ENCODE results near the gene RNASE9.

Gene RNASE9

GRCh38 chr14:20557212-20557542 lies 3.7 kb downstream of the RNASE9 start:
- TF ChIP-seq, protein P1, sequence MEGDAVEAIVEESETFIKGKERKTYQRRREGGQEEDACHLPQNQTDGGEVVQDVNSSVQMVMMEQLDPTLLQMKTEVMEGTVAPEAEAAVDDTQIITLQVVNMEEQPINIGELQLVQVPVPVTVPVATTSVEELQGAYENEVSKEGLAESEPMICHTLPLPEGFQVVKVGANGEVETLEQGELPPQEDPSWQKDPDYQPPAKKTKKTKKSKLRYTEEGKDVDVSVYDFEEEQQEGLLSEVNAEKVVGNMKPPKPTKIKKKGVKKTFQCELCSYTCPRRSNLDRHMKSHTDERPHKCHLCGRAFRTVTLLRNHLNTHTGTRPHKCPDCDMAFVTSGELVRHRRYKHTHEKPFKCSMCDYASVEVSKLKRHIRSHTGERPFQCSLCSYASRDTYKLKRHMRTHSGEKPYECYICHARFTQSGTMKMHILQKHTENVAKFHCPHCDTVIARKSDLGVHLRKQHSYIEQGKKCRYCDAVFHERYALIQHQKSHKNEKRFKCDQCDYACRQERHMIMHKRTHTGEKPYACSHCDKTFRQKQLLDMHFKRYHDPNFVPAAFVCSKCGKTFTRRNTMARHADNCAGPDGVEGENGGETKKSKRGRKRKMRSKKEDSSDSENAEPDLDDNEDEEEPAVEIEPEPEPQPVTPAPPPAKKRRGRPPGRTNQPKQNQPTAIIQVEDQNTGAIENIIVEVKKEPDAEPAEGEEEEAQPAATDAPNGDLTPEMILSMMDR (IDR thresholded peaks at IDR 0.05; ENCODE audit: poor library complexity, severe bottlenecking) = no peak
- Histone ChIP-seq H3K9me3 (ENCODE audit: severe bottlenecking) (no peaks in the 10 kb centered on the region), H3K27me3 (ENCODE audit: insufficient read depth, poor library complexity, severe bottlenecking) (no peaks in the 10 kb centered on the region), H3K4me3 (ENCODE audit: severe bottlenecking) (no peak overlapping the region), H3K27ac (ENCODE audit: poor library complexity, severe bottlenecking) (no peak overlapping the region), H3K4me1 (ENCODE audit: insufficient read depth, poor library complexity, severe bottlenecking) (no peaks in the 10 kb centered on the region), H3K36me3 (ENCODE audit: low read depth) (no peaks in the 10 kb centered on the region)
- DNase-seq (ENCODE audit: low spot score) (no peak), ATAC-seq (ENCODE audit: low read depth) (no peak)

DNA sequence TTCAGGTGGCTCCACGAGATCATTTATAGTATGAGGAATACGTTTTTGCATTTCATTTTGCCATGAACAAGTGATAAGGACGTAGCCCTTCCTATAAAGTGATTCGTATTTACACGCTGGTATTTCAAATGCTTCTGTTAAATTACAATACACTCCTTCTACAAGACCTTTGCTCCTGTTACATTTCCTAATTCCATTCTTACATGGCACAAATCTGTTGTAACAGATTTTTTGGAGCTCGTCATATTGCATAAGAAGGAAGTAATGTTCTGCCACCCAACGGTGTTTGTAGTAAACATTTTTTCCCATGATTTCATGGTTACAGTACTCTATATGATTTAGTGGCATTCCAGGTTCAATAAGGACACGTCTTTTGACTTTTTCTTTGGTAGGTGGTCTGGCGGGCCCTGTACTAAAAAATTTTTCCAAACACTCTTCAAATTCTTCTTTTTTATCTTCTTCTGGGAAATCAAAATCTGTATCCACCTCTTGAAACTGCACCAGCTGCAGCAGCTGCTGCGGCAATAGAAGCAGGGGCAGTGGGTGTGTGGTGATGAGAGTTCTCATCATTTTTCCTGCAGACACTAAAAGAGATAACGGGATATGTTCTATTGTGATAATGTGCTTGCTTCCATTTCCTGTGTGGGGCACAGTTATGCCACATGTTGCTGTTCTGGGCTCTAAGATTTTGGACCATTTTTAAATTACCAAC lies 4.2 kb downstream of the RNASE9 start:
- no peak overlapping the region for H3K27ac ChIP-seq (ENCODE audit: poor library complexity, severe bottlenecking)
- ATAC-seq (ENCODE audit: low read depth) = no peak
- no peak for DNase-seq (ENCODE audit: low spot score)
- no peaks in the 10 kb centered on the region for H3K4me1 ChIP-seq (ENCODE audit: insufficient read depth, poor library complexity, severe bottlenecking)
- TF ChIP-seq, protein P1 (IDR thresholded peaks at IDR 0.05; ENCODE audit: poor library complexity, severe bottlenecking) = no peak
- no peak overlapping the region for H3K4me3 ChIP-seq (ENCODE audit: severe bottlenecking)
- H3K36me3 ChIP-seq (ENCODE audit: low read depth) = no peaks in the 10 kb centered on the region
- H3K9me3 ChIP-seq (ENCODE audit: severe bottlenecking) = no peaks in the 10 kb centered on the region
- H3K27me3 ChIP-seq (ENCODE audit: insufficient read depth, poor library complexity, severe bottlenecking) = no peaks in the 10 kb centered on the region

GRCh38 chr14:20555845-20556244 lies 5.0 kb downstream of the RNASE9 start:
- Histone ChIP-seq H3K4me3 (ENCODE audit: severe bottlenecking) (no peak overlapping the region), H3K9me3 (ENCODE audit: severe bottlenecking) (no peaks in the 10 kb centered on the region), H3K36me3 (ENCODE audit: low read depth) (no peaks in the 10 kb centered on the region), H3K27ac (ENCODE audit: poor library complexity, severe bottlenecking) (no peak overlapping the region), H3K4me1 (ENCODE audit: insufficient read depth, poor library complexity, severe bottlenecking) (no peaks in the 10 kb centered on the region), H3K27me3 (ENCODE audit: insufficient read depth, poor library complexity, severe bottlenecking) (no peaks in the 10 kb centered on the region)
- TF ChIP-seq, protein P1 (IDR thresholded peaks at IDR 0.05; ENCODE audit: poor library complexity, severe bottlenecking) = no peak
- ATAC-seq (ENCODE audit: low read depth) (no peak), DNase-seq (ENCODE audit: low spot score) (no peak)

DNA sequence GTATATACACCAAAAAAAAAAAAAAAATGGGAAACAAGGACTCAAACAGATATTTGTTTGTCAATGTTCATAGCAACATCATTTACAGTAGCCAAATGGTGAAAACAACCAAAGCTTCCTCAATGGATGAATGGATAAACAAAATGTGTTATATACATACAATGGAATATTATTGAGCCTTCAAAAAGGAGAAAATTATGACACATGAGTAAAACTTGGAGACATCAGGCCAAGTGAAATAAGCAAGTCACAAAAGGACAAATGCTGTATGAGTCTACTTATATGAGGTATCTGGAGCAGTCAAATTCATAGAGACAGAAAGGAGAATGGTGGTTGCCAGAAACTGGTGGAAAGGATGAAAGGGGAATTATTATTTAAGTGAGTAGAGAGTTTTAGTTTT lies 7.8 kb downstream of the RNASE9 start:
- H3K4me3 ChIP-seq (ENCODE audit: severe bottlenecking) = no peak overlapping the region
- no peak for DNase-seq (ENCODE audit: low spot score)
- no peak overlapping the region for H3K27ac ChIP-seq (ENCODE audit: poor library complexity, severe bottlenecking)
- H3K36me3 ChIP-seq (ENCODE audit: low read depth) = no peaks in the 10 kb centered on the region
- no peaks in the 10 kb centered on the region for H3K9me3 ChIP-seq (ENCODE audit: severe bottlenecking)
- no peak for ATAC-seq (ENCODE audit: low read depth)
- H3K4me1 ChIP-seq (ENCODE audit: insufficient read depth, poor library complexity, severe bottlenecking) = no peaks in the 10 kb centered on the region
- no peaks in the 10 kb centered on the region for H3K27me3 ChIP-seq (ENCODE audit: insufficient read depth, poor library complexity, severe bottlenecking)
- TF ChIP-seq, protein P1 (IDR thresholded peaks at IDR 0.05; ENCODE audit: poor library complexity, severe bottlenecking) = no peak

- no peak overlapping the region for H3K4me3 ChIP-seq (ENCODE audit: severe bottlenecking)
- no peak overlapping the region for H3K27ac ChIP-seq (ENCODE audit: poor library complexity, severe bottlenecking)
- DNase-seq (ENCODE audit: low spot score) = no peak
- no peaks in the 10 kb centered on the region for H3K4me1 ChIP-seq (ENCODE audit: insufficient read depth, poor library complexity, severe bottlenecking)
- TF ChIP-seq, protein P1 (IDR thresholded peaks at IDR 0.05; ENCODE audit: poor library complexity, severe bottlenecking) = no peak
- H3K9me3 ChIP-seq (ENCODE audit: severe bottlenecking) = no peaks in the 10 kb centered on the region
- H3K36me3 ChIP-seq (ENCODE audit: low read depth) = no peaks in the 10 kb centered on the region
- no peak for ATAC-seq (ENCODE audit: low read depth)
- no peaks in the 10 kb centered on the region for H3K27me3 ChIP-seq (ENCODE audit: insufficient read depth, poor library complexity, severe bottlenecking)
Measured at GRCh38 chr14:20551606-20552005, 9.2 kb downstream of the RNASE9 start.

All from RWPE2 (cell line).